GM18873 (cell line): ENCODE data around the gene KLHL42.

Source experiments
- ATAC-seq: cut with Tn5 transposase; IDR thresholded peaks from one replicate; pipeline ENCODE4 v1.9.1; 2021; ENCODE audit warnings: mild to moderate bottlenecking, moderate library complexity, moderate number of reproducible peaks; ENCODE audit not compliant: unreplicated experiment, low FRiP score

Gene KLHL42

DNA sequence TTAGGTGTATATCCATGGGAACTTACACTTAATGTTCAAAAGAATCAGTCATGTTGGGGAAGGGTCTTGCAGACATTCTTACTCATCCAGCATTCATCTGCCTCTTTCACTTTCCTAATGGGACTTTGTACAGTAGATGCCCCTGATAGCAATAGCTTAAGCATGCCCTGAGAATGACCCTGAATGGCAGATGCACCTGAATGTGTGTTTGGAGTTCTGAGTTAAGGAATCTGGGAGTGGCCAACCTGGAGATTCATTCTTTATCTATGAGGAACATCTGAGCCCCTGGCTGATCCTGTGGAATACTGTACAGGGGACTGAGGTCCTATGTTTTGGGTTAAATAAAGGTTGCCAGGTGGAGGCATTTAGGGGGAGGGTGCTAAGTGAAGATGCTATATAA is 71.3 kb downstream of the KLHL42 start:
- ATAC-seq, result no peak

DNA sequence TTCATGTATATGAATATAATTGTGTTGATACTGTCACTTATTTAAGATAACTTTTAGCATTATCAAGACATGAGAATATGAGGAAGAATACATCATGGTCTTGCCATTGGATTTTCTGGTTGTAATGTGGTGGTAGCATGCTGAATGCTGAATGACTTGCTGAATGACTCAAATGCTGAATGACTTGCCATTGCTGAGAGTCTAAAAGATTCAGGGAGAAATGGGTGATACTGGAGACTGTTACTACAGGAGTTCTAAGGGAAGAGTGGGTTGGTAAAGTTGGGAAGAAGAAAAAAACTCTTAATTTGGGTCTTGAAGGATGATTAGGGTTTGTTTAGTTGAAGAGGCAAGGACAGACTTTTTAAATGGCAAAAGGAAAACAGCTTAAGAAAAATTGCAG is 72.1 kb downstream of the KLHL42 start:
- ATAC-seq, result no peak
